Keratinocyte (primary cell): ENCODE measurements around the gene IL1A. TPM values are rescaled to one million over a fixed set of nuclear protein-coding genes. Genes with fewer than 3 reads are reported as not detected.

ENCODE experiments used
- DNase-seq: peaks from one replicate; pipeline ENCODE4 v3.0.0-alpha.2; 2011; ENCODE audit warnings: low read depth, missing footprints, low spot score
- FAIRE-seq: peaks from 2 replicates; lab custom pipeline; 2011; peaks lifted over from hg19 to GRCh38; lab: Jason Lieb, UNC
- H2AFZ ChIP-seq: 2 replicates; pipeline ENCODE4 v1.6.0; 2012; ENCODE audit warnings: low read length, control low read depth, inconsistent platforms; ENCODE audit not compliant: control insufficient read depth
- H3K27ac ChIP-seq: 2 replicates; pipeline ENCODE4 v1.5.1; 2011; ENCODE audit warnings: low read length; ENCODE audit not compliant: control insufficient read depth, insufficient read depth
- H3K27me3 ChIP-seq: 3 replicates; pipeline ENCODE4 v1.6.0; 2011; ENCODE audit warnings: low read length; ENCODE audit not compliant: control insufficient read depth, insufficient read depth; ENCODE audit errors: extremely low read depth
- H3K36me3 ChIP-seq, 2 experiments: 2 replicates in 1 of 2; 3 replicates in 1 of 2; pipeline ENCODE4 v1.5.1; 2011; ENCODE audit warnings: low read length in 2 of 2, mild to moderate bottlenecking in 1 of 2; ENCODE audit not compliant: control insufficient read depth in 2 of 2, insufficient read depth in 2 of 2; ENCODE audit errors: extremely low read depth in 1 of 2
- H3K4me1 ChIP-seq: 3 replicates; pipeline ENCODE4 v1.5.1; 2011; ENCODE audit warnings: low read length; ENCODE audit not compliant: control insufficient read depth, insufficient read depth; ENCODE audit errors: extremely low read depth
- H3K4me2 ChIP-seq: 3 replicates; pipeline ENCODE4 v1.6.0; 2011; ENCODE audit warnings: low read depth, low read length; ENCODE audit not compliant: control insufficient read depth, insufficient read depth; ENCODE audit errors: extremely low read depth
- H3K4me3 ChIP-seq, 3 experiments: fragments of 200-600 bp in 1 of 3; sonication (generic) in 1 of 3; 2 replicates in 2 of 3; 3 replicates in 1 of 3; pipeline ENCODE4 v1.5.1; 2011 to 2016; ENCODE audit warnings: low read length in 3 of 3, mild to moderate bottlenecking in 3 of 3, control low read depth in 2 of 3, inconsistent platforms in 1 of 3, low read depth in 1 of 3, mixed read lengths in 1 of 3, mixed run types in 1 of 3, moderate library complexity in 1 of 3; ENCODE audit not compliant: control insufficient read depth in 2 of 3, insufficient read depth in 2 of 3; ENCODE audit errors: extremely low read depth in 1 of 3
- H3K79me2 ChIP-seq: 2 replicates; pipeline ENCODE4 v1.6.0; 2012; ENCODE audit warnings: low read length; ENCODE audit not compliant: control insufficient read depth, insufficient read depth
- H3K9ac ChIP-seq: 3 replicates; pipeline ENCODE4 v1.6.0; 2011; ENCODE audit warnings: low read length; ENCODE audit not compliant: control insufficient read depth, insufficient read depth; ENCODE audit errors: extremely low read depth
- H3K9me1 ChIP-seq: 3 replicates; pipeline ENCODE4 v1.6.0; 2011; ENCODE audit warnings: low read length; ENCODE audit not compliant: control insufficient read depth, insufficient read depth; ENCODE audit errors: extremely low read depth
- H3K9me3 ChIP-seq: 2 replicates; pipeline ENCODE4 v1.5.1; 2012; ENCODE audit warnings: low read depth, low read length; ENCODE audit not compliant: control insufficient read depth
- H4K20me1 ChIP-seq: 3 replicates; pipeline ENCODE4 v1.6.0; 2011; ENCODE audit warnings: low read length; ENCODE audit not compliant: control insufficient read depth, insufficient read depth; ENCODE audit errors: extremely low read depth
- EZH2 ChIP-seq: IDR thresholded peaks from one replicate; pipeline ENCODE4 v1.6.1; 2012; ENCODE audit warnings: inconsistent platforms, mild to moderate bottlenecking, low read length, moderate library complexity
- dilution Hi-C: fragments of 300-500 bp; cut with MboI; formaldehyde crosslinking; loops from one replicate; pipeline ENCODE4 v1.7.0; 2020; ENCODE audit warnings: low sequenced_read_pairs; ENCODE audit not compliant: extremely low pct_ligation_motif_present
- polyA plus RNA-seq, 5 experiments: library from polyadenylated mRNA; depleted of rRNA in 3 of 5; stranded (reverse) in 3 of 5; stranded (forward) in 1 of 5; unstranded in 1 of 5; fragments of >200 nt; gene quantifications; 1 replicate in 1 of 5; 2 replicates in 3 of 5; 3 replicates in 1 of 5; pipeline versions ENCODE4 v1.2.1 to v1.2.3, GENCODE V29; 2011 to 2012; ENCODE audit warnings: missing spikeins in 2 of 5, low read depth in 1 of 5, low replicate concordance in 1 of 5
- TF ChIP-seq, protein P1 (sequence below), 3 experiments: IDR thresholded peaks in 1 of 3; conservative IDR thresholded peaks in 1 of 3; optimal IDR thresholded peaks in 1 of 3; 2 replicates in 2 of 3; 3 replicates in 1 of 3; pipeline versions ENCODE3 to v1.5.1; 2011; ENCODE audit warnings: low read length in 3 of 3, mild to moderate bottlenecking in 3 of 3, moderate library complexity in 2 of 3, control low read depth in 1 of 3, inconsistent platforms in 1 of 3; ENCODE audit not compliant: insufficient read depth in 2 of 3; ENCODE audit errors: extremely low read depth in 1 of 3

IL1A gene
- polyA plus RNA-seq, 1 donor (not counting 4 experiments of a cell fraction or from before 2014, with no cell fraction given): 269 TPM

DNA sequence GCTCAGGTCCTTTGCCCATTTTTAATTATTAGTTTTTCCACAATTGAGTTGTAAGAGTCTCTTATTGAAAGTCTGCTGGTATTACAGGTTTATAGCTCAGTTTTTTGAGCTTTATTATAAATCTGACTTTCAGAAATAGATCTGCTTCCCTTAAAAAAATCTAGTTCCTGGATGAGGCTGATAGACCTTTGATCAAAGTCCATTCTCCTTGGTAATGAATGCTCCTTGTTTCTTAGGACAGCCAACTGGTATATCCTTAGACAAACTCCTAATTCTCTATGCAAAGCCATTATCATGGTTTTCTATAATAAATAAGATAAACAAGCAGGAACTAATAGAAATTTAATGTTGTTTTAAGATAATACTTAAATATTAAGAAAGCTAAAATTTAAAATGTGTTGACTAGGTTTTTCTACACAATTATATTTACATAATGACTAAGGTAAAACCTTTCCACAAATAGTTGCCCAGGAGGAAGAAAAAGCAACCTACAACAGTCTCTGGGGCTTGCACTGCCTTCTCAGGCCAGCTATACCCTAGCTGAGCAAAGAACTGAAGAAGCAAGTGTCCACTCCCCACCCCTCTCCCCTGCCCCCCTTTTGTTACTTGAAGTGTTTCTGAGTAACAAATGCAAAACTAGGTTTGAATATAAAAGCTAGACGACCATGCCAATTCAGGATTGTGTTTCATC lies 46.6 kb downstream of the IL1A start:
- TF ChIP-seq, protein P1, sequence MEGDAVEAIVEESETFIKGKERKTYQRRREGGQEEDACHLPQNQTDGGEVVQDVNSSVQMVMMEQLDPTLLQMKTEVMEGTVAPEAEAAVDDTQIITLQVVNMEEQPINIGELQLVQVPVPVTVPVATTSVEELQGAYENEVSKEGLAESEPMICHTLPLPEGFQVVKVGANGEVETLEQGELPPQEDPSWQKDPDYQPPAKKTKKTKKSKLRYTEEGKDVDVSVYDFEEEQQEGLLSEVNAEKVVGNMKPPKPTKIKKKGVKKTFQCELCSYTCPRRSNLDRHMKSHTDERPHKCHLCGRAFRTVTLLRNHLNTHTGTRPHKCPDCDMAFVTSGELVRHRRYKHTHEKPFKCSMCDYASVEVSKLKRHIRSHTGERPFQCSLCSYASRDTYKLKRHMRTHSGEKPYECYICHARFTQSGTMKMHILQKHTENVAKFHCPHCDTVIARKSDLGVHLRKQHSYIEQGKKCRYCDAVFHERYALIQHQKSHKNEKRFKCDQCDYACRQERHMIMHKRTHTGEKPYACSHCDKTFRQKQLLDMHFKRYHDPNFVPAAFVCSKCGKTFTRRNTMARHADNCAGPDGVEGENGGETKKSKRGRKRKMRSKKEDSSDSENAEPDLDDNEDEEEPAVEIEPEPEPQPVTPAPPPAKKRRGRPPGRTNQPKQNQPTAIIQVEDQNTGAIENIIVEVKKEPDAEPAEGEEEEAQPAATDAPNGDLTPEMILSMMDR (optimal IDR thresholded peaks at IDR 0.05 in 1 of 3, IDR thresholded peaks at IDR 0.05 in 1 of 3, conservative IDR thresholded peaks at IDR 0.05 in 1 of 3; ENCODE audit: extremely low read depth in 1 of 3, insufficient read depth in 2 of 3, low read length in 3 of 3): no peak
- no peak for TF ChIP-seq EZH2
- no peaks in the 10 kb centered on the region for H3K9me3 ChIP-seq
- FAIRE-seq (no peak), DNase-seq (no peak)
- H3K9ac ChIP-seq: no peak overlapping the region
- dilution Hi-C loops: no loop called here
- H3K4me2 ChIP-seq: no peak overlapping the region
- H2AFZ ChIP-seq: no peak overlapping the region
- no peak overlapping the region for H3K4me3 ChIP-seq
- no peaks in the 10 kb centered on the region for H3K79me2 ChIP-seq
- no peak overlapping the region for H3K27ac ChIP-seq
- H3K36me3 ChIP-seq: peaks cover 2 to 31% of the 10 kb centered on the region in 2 experiments
- H4K20me1 ChIP-seq: no peaks in the 10 kb centered on the region
- H3K9me1 ChIP-seq: no peaks in the 10 kb centered on the region
- no peaks in the 10 kb centered on the region for H3K27me3 ChIP-seq
- H3K4me1 ChIP-seq: peaks cover 12% of the 10 kb centered on the region

DNA sequence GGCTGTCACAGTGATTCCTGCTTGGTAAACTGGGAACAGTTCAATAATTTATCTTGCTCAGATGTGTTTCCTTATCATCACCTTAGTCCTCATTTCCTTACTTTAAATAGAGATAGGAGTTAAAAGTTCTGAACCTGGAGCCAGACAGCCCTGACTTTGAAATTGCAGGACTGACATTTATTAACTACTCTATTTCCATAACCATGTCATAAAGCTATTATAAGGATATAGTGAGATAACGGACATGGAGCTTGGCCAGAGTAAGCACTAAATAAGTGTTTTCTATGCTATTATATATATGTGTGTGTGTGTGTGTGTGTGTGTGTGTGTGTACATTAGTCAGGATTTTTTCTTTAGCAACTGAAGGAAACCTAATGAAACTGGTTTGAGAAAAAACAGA lies 50.4 kb downstream of the IL1A start:
- TF ChIP-seq, protein P1 (optimal IDR thresholded peaks at IDR 0.05 in 1 of 3, IDR thresholded peaks at IDR 0.05 in 1 of 3, conservative IDR thresholded peaks at IDR 0.05 in 1 of 3; ENCODE audit: extremely low read depth in 1 of 3, insufficient read depth in 2 of 3, low read length in 3 of 3): no peak
- no peak for TF ChIP-seq EZH2
- H3K27ac ChIP-seq: no peak overlapping the region
- no peaks in the 10 kb centered on the region for H3K9me3 ChIP-seq
- H3K4me2 ChIP-seq: no peak overlapping the region
- H3K4me1 ChIP-seq: no peaks in the 10 kb centered on the region
- H3K4me3 ChIP-seq: no peak overlapping the region
- no peak overlapping the region for H2AFZ ChIP-seq
- no peaks in the 10 kb centered on the region for H3K9me1 ChIP-seq
- no peaks in the 10 kb centered on the region for H4K20me1 ChIP-seq
- FAIRE-seq: no peak
- no peak for DNase-seq
- H3K36me3 ChIP-seq: peaks cover 2 to 11% of the 10 kb centered on the region in 2 experiments
- no peaks in the 10 kb centered on the region for H3K79me2 ChIP-seq
- dilution Hi-C loops: no loop called here
- no peak overlapping the region for H3K9ac ChIP-seq
- no peaks in the 10 kb centered on the region for H3K27me3 ChIP-seq
